ENCODE measurements around the gene ADRA2C. TPM values are rescaled to one million over a fixed set of nuclear protein-coding genes. Genes with fewer than 3 reads are reported as not detected.

ADRA2C gene
- total and polyA plus RNA-seq, 2 experiments from 2014 or later = 3.0 to 16.6 TPM

DNA sequence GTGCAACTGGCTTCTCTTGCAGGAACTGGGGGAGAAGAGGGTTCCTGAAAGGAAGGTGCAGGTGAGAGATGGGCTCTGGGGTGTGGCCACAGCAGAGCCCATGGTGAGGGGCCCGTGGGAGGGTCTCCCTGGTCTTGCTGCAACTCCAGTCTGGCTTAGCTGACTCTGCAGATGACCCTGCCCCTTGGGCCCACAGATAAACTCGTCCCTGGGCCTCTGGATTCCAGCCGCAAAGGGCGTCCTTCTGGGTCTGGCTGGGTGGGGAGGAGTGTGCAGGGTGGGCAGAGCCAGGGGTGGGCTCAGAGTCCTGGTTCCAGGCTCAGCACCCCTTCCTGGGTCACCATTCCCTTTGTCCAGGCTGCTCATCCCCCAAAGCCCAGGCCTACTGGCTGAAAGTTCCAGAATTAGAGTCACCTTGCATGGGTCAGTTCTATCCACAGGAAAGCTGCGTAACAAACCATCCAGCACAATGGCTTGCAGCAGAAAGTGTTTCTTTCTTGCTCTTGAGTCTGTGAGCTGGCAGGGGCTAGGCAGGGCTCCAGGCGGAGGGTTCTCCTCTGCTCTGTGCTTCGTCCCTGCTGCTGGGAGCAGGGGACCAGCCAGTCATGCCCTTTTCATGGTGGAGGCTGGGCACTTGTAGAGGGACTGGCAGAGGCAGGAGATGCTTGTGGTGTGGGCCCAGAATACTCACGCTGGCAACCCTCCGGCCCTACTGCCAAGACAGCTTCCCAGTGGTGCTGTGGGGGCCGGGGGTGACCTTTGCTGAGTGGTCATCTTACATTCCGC is 43.5 kb upstream of the ADRA2C start:
- Histone ChIP-seq H3K9me2 (ENCODE audit: insufficient read depth) (no peaks in the 10 kb centered on the region), H2AFZ (no peak overlapping the region), H3K27ac (ENCODE audit: low read depth) (no peak overlapping the region), H3K4me3 (no peak overlapping the region), H3K36me3 (ENCODE audit: insufficient read depth) (no peaks in the 10 kb centered on the region), H3K4me1 (ENCODE audit: insufficient read depth) (peaks cover 8% of the 10 kb centered on the region), H3K4me2 (no peak overlapping the region), H3K79me2 (replicated peaks; ENCODE audit: insufficient read depth) (no peaks in the 10 kb centered on the region), H4K20me1 (replicated peaks; ENCODE audit: insufficient read depth) (no peaks in the 10 kb centered on the region), H3K27me3 (ENCODE audit: insufficient read depth) (peaks cover 10% of the 10 kb centered on the region), H3F3A (replicated peaks; ENCODE audit: low read depth) (no peaks in the 10 kb centered on the region)
- H3K36me3 Mint-ChIP-seq (ENCODE audit: low read depth) = peaks cover 4% of the 10 kb centered on the region; the same call in 1 of the 3 replicates
- DNase-seq (ENCODE audit: low spot score) = no peak
- ATAC-seq = no peak
- TF ChIP-seq, protein P1, sequence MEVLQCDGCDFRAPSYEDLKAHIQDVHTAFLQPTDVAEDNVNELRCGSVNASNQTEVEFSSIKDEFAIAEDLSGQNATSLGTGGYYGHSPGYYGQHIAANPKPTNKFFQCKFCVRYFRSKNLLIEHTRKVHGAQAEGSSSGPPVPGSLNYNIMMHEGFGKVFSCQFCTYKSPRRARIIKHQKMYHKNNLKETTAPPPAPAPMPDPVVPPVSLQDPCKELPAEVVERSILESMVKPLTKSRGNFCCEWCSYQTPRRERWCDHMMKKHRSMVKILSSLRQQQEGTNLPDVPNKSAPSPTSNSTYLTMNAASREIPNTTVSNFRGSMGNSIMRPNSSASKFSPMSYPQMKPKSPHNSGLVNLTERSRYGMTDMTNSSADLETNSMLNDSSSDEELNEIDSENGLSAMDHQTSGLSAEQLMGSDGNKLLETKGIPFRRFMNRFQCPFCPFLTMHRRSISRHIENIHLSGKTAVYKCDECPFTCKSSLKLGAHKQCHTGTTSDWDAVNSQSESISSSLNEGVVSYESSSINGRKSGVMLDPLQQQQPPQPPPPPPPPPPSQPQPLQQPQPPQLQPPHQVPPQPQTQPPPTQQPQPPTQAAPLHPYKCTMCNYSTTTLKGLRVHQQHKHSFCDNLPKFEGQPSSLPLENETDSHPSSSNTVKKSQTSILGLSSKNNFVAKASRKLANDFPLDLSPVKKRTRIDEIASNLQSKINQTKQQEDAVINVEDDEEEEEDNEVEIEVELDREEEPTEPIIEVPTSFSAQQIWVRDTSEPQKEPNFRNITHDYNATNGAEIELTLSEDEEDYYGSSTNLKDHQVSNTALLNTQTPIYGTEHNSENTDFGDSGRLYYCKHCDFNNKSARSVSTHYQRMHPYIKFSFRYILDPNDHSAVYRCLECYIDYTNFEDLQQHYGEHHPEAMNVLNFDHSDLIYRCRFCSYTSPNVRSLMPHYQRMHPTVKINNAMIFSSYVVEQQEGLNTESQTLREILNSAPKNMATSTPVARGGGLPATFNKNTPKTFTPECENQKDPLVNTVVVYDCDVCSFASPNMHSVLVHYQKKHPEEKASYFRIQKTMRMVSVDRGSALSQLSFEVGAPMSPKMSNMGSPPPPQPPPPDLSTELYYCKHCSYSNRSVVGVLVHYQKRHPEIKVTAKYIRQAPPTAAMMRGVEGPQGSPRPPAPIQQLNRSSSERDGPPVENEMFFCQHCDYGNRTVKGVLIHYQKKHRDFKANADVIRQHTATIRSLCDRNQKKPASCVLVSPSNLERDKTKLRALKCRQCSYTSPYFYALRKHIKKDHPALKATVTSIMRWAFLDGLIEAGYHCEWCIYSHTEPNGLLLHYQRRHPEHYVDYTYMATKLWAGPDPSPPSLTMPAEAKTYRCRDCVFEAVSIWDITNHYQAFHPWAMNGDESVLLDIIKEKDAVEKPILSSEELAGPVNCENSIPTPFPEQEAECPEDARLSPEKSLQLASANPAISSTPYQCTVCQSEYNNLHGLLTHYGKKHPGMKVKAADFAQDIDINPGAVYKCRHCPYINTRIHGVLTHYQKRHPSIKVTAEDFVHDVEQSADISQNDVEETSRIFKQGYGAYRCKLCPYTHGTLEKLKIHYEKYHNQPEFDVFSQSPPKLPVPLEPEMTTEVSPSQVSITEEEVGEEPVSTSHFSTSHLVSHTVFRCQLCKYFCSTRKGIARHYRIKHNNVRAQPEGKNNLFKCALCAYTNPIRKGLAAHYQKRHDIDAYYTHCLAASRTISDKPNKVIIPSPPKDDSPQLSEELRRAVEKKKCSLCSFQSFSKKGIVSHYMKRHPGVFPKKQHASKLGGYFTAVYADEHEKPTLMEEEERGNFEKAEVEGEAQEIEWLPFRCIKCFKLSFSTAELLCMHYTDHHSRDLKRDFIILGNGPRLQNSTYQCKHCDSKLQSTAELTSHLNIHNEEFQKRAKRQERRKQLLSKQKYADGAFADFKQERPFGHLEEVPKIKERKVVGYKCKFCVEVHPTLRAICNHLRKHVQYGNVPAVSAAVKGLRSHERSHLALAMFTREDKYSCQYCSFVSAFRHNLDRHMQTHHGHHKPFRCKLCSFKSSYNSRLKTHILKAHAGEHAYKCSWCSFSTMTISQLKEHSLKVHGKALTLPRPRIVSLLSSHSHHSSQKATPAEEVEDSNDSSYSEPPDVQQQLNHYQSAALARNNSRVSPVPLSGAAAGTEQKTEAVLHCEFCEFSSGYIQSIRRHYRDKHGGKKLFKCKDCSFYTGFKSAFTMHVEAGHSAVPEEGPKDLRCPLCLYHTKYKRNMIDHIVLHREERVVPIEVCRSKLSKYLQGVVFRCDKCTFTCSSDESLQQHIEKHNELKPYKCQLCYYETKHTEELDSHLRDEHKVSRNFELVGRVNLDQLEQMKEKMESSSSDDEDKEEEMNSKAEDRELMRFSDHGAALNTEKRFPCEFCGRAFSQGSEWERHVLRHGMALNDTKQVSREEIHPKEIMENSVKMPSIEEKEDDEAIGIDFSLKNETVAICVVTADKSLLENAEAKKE (CRISPR knock-in tag; IDR thresholded peaks at IDR 0.05) = no peak
- TF ChIP-seq NANOG (IDR thresholded peaks at IDR 0.05; ENCODE audit: borderline replicate concordance) (no peak), JUNB (IDR thresholded peaks at IDR 0.05; ENCODE audit: unreplicated experiment) (no peak), ZNF331 (CRISPR knock-in tag; IDR thresholded peaks at IDR 0.05; ENCODE audit: low read depth) (no peak), EZH2 (IDR thresholded peaks at IDR 0.05; ENCODE audit: low read depth, unreplicated experiment) (no peak), EZH2phosphoT487 (IDR thresholded peaks at IDR 0.05; ENCODE audit: unreplicated experiment) (no peak)
- H3K27me3 Mint-ChIP-seq (ENCODE audit: insufficient read depth, low read depth, poor library complexity) = peaks cover 21% of the 10 kb centered on the region
- peaks cover 15% of the 10 kb centered on the region for H3K4me1 Mint-ChIP-seq
- no peak overlapping the region for H3K27ac Mint-ChIP-seq
- H3K9me3 Mint-ChIP-seq = peaks cover 5% of the 10 kb centered on the region
- H3K4me3 Mint-ChIP-seq = no peak overlapping the region

Measured in GM23338 (cell line).